ENCODE measurements around the gene GAPVD1.

Gene GAPVD1

DNA sequence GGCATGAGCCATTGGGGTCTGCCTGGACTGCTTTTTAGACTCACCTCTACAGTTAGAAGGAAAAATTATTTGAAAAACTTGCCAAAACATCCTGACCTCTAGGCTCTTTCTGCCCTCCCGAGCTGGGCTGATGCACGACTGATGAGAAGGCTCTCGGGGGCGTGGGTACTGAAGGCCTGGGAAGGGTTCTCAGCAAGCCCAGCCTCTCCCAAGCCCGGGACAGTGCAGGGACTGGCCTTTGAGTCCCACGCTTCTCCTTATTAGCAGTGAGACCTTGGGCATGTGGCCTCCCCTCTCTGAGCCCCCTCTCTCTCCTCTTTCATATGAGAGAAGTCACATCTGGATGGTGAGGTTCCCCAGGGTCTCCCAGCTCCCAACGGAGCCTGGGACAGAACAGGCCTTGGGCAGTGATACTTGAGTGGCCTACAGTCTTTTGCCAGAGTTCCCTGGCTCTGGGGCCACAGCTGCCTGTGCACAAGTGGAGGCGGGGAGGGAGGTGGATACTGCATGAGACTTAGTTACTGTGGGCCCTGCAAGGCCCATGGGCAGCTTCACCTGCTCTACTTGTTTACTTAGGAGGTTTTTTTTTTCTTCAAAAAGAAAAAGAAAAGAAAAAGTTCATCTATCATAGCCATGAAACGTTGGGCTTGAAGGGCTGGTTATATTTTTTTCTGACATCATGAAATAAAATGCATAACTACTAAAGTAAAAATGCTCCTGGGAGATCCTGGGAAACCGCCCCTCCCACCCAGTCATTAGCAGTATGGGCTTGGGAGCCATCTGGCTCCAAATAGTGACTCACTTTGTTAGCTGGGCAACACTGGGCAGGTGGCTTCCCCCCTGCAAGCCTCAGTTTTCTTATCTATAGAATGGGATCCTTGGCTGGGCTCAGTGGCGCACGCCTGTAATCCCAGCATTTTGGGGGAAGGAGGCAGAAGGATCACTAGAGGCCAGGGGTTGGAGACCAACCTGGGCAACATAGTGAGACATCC lies 139.4 kb downstream of the GAPVD1 start:
- DNase-seq (ENCODE audit: low read depth, low spot score): no peak
- no peak overlapping the region for H3K4me3 ChIP-seq (ENCODE audit: low read depth, low read length)
- TF ChIP-seq, protein P1, sequence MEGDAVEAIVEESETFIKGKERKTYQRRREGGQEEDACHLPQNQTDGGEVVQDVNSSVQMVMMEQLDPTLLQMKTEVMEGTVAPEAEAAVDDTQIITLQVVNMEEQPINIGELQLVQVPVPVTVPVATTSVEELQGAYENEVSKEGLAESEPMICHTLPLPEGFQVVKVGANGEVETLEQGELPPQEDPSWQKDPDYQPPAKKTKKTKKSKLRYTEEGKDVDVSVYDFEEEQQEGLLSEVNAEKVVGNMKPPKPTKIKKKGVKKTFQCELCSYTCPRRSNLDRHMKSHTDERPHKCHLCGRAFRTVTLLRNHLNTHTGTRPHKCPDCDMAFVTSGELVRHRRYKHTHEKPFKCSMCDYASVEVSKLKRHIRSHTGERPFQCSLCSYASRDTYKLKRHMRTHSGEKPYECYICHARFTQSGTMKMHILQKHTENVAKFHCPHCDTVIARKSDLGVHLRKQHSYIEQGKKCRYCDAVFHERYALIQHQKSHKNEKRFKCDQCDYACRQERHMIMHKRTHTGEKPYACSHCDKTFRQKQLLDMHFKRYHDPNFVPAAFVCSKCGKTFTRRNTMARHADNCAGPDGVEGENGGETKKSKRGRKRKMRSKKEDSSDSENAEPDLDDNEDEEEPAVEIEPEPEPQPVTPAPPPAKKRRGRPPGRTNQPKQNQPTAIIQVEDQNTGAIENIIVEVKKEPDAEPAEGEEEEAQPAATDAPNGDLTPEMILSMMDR (IDR thresholded peaks at IDR 0.05; ENCODE audit: low read depth, low read length): no peak
- in situ Hi-C loops (cut with HindIII; ENCODE audit: low sequenced_read_pairs): no loop called here

DNA sequence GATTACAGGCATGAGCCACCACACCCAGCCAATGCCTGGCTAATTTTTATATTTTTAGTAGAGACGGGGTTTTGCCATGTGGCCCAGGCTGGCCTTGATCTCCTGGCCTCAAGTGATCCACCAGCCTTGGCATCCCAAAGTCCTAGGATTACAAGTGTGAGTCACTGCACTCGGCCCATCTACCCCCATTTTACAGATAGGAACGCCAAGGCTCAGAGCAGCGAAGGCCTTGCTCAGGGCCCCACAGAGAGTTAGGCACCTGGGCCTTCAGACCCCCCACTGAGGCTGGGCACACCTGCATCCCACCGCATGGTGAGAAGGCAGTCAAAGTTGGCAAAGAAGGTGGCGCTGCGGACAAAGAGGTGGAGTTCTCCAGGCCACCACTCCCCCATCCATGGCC lies 143.1 kb downstream of the GAPVD1 start:
- no peak overlapping the region for H3K4me3 ChIP-seq (ENCODE audit: low read depth, low read length)
- in situ Hi-C loops (cut with HindIII; ENCODE audit: low sequenced_read_pairs): no loop called here
- TF ChIP-seq, protein P1 (IDR thresholded peaks at IDR 0.05; ENCODE audit: low read depth, low read length): no peak
- DNase-seq (ENCODE audit: low read depth, low spot score): no peak

DNA sequence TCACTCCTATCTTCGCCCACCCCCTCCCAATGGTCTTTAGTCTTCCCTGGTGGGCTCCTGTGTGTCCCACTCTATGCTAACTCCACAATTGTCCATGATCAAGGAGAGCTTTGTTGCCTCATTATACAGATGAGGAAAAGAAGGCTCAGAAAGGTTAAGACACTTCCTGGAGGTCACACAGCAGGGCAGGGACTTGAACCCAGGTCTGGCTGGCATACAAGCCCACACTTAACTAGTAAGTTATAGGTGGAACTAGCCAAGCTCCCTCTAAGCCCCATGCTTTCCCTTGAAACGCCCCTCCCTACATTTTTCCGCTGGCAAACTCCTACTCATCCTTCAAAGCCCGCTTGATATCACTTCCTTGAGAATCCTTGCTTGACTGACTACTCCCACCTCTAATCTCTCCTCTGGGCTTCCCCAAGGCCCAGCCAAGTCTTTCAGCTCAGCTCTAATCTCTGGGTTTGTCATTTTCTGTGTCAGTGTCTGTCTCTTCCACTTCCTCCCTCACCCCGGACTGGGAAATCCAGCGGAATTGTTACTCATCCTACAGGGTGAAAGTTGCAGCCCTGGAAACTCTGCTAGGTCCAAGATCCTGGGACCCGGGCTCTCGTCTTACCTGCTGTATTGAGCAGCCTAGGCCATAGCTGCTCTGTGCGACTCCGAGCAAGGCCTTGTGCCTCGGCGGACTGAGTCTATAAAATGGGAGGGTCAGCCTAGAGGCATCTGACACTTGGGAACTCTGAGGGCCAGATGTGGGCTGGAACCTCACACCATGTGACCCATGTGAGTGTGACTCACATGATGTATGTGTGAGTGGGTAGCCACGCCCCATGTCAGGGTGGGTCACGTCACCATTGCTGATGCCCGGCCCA lies 144.5 kb downstream of the GAPVD1 start:
- DNase-seq (ENCODE audit: low read depth, low spot score): no peak
- in situ Hi-C loops (cut with HindIII; ENCODE audit: low sequenced_read_pairs): no loop called here
- no peak overlapping the region for H3K4me3 ChIP-seq (ENCODE audit: low read depth, low read length)
- TF ChIP-seq, protein P1 (IDR thresholded peaks at IDR 0.05; ENCODE audit: low read depth, low read length): no peak

DNA sequence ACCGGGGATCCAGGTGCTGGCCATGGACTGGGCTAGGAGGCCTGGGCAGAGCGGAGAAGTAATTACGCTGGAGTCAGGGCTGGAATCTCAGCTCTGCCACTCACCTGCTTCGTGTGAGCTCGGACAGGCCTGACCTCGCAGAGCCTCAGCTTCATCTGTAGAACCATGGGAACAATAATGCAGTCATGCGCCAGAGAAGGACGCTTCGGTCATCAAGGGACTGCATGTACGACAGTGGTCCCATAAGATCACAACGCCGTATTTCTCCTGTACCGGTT lies 145.1 kb downstream of the GAPVD1 start:
- TF ChIP-seq, protein P1 (IDR thresholded peaks at IDR 0.05; ENCODE audit: low read depth, low read length): no peak
- in situ Hi-C loops (cut with HindIII; ENCODE audit: low sequenced_read_pairs): no loop called here
- DNase-seq (ENCODE audit: low read depth, low spot score): no peak
- no peak overlapping the region for H3K4me3 ChIP-seq (ENCODE audit: low read depth, low read length)

DNA sequence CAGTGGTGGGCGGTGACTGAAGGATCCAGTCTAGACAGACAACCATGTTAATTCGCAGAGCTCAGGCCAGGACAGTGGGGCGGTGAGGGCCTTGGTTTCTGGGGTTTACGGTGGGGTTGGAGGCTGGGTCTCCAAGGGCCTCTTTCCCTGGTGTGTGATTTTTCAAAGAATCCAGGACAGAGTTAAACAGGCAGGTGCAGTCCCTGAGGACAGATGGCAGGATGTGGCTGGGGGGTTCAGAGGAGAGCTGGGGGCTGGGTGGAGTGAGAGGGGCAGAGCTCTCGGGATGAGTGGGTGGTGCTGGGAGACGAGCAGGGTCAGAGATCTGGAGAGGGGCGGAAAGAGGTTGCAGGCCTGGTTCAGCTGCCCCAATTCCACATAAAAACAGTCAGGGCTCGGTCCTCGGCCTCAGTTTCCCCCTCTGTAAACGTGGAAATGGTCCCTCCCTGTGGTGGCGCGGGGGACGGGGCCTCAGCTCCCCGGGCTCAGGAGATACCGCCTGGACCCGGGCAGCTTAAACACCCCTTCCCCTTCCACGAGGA lies 145.9 kb downstream of the GAPVD1 start:
- in situ Hi-C loops (cut with HindIII; ENCODE audit: low sequenced_read_pairs): no loop called here
- no peak for DNase-seq (ENCODE audit: low read depth, low spot score)
- TF ChIP-seq, protein P1 (IDR thresholded peaks at IDR 0.05; ENCODE audit: low read depth, low read length): no peak
- H3K4me3 ChIP-seq (ENCODE audit: low read depth, low read length): peak overlapping the region; percentile 47
